Sigmoid colon (tissue), 4 donors: ENCODE data around the gene KAT2B.

Source experiments
- CTCF ChIP-seq, 4 experiments: fragments of 450-650 bp in 3 of 4; fragments of 200-600 bp in 1 of 4; IDR thresholded peaks; one replicate each; pipeline ENCODE4 v1.5.1; 2016 to 2019; ENCODE audit warnings: antibody characterized with exemption in 4 of 4, mild to moderate bottlenecking in 3 of 4, moderate library complexity in 2 of 4
- POLR2A ChIP-seq, 2 donors: fragments of 450-650 bp; IDR thresholded peaks; one replicate each; pipeline ENCODE4 v1.6.1; 2016; ENCODE audit warnings: antibody characterized with exemption in 2 of 2, mild to moderate bottlenecking in 2 of 2, moderate library complexity in 2 of 2
- POLR2AphosphoS5 ChIP-seq, 4 donors: sonication (generic); formaldehyde crosslinking; IDR thresholded peaks; one replicate each; pipeline ENCODE4 v1.6.1; 2017; ENCODE audit warnings: antibody characterized with exemption in 4 of 4

GRCh38 chr3:20068512-20069177, 28.4 kb downstream of the KAT2B start:
- TF ChIP-seq CTCF (IDR thresholded peaks at IDR 0.05) (no peak), POLR2A (IDR thresholded peaks at IDR 0.05) (no peak), POLR2AphosphoS5 (IDR thresholded peaks at IDR 0.05) (no peak)
